ENCODE results near the gene VAPA.
"Not testable (repeated sequence)": the region's sequence is repeated elsewhere in the genome, so short reads cannot be mapped to it uniquely, and the experiment has no call there.

DNA sequence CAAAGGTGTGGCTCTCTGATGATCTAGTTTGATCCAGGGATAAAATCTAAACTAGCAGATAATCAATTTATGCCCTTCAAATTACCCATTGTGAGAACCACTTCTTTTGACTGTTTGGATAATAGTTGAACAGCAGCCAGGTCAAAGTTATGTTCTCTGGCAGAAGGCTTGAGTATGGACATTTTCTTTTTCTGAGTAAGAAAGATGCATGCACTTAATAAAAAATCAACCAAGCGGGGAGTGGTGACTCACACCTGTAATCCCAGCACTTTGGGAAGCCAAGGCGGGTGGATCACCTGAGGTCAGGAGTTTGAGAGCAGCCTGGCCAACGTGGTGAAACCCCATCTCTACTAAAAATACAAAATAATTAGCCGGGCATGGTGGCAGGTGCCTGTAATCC lies 22.3 kb upstream of the VAPA start:
- not testable (repeated sequence) for TF ChIP-seq EZH2 (IDR thresholded peaks at IDR 0.05; ENCODE audit: borderline replicate concordance, low read length)
- TF ChIP-seq, protein P1, sequence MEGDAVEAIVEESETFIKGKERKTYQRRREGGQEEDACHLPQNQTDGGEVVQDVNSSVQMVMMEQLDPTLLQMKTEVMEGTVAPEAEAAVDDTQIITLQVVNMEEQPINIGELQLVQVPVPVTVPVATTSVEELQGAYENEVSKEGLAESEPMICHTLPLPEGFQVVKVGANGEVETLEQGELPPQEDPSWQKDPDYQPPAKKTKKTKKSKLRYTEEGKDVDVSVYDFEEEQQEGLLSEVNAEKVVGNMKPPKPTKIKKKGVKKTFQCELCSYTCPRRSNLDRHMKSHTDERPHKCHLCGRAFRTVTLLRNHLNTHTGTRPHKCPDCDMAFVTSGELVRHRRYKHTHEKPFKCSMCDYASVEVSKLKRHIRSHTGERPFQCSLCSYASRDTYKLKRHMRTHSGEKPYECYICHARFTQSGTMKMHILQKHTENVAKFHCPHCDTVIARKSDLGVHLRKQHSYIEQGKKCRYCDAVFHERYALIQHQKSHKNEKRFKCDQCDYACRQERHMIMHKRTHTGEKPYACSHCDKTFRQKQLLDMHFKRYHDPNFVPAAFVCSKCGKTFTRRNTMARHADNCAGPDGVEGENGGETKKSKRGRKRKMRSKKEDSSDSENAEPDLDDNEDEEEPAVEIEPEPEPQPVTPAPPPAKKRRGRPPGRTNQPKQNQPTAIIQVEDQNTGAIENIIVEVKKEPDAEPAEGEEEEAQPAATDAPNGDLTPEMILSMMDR (IDR thresholded peaks at IDR 0.05; ENCODE audit: low read length) = not testable (repeated sequence)

Measured in OCI-LY1 (cell line).